Measurements from ENCODE around the gene CEP19. TPM values are rescaled to one million over a fixed set of nuclear protein-coding genes. Genes with fewer than 3 reads are reported as not detected.

Gene CEP19, protein sequence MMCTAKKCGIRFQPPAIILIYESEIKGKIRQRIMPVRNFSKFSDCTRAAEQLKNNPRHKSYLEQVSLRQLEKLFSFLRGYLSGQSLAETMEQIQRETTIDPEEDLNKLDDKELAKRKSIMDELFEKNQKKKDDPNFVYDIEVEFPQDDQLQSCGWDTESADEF
- total RNA-seq (1 to 10 TPM; 3.1 TPM), polyA plus RNA-seq (ENCODE audit: insufficient read length in 6 of 6) (1 to 10 TPM; 3.0 to 4.7 (median 3.8) TPM)
- long read RNA-seq, donor 1, partial matches to known transcripts: 12 of 29 reads
- long read RNA-seq, donor 1, other reads (novel, unspliced or antisense): 15 of 29 reads
- long read RNA-seq, donor 2, partial matches to known transcripts: 0 of 1 reads
- long read RNA-seq, donor 2, other reads (novel, unspliced or antisense): 0 of 1 reads
- long read RNA-seq, donor 3: 0 reads
- long read RNA-seq, donor 4, partial matches to known transcripts: 1 of 5 reads
- long read RNA-seq, donor 4, other reads (novel, unspliced or antisense): 1 of 5 reads
- long read RNA-seq, donor 5, partial matches to known transcripts: 0 of 1 reads
- long read RNA-seq, donor 5, other reads (novel, unspliced or antisense): 0 of 1 reads
- long read RNA-seq, donor 6: 0 reads
- long read RNA-seq, donor 7, partial matches to known transcripts: 0 of 1 reads
- long read RNA-seq, donor 7, other reads (novel, unspliced or antisense): 0 of 1 reads
- long read RNA-seq, donor 8: 0 reads
- long read RNA-seq, donor 9: 0 reads
- long read RNA-seq, donor 10, partial matches to known transcripts: 0 of 5 reads
- long read RNA-seq, donor 10, other reads (novel, unspliced or antisense): 4 of 5 reads
- long read RNA-seq, donor 11, partial matches to known transcripts: 0 of 4 reads
- long read RNA-seq, donor 11, other reads (novel, unspliced or antisense): 0 of 4 reads
- long read RNA-seq, donor 12, partial matches to known transcripts: 0 of 1 reads
- long read RNA-seq, donor 12, other reads (novel, unspliced or antisense): 0 of 1 reads

- H3K4me1 ChIP-seq: peaks cover 7 to 25% of the 10 kb centered on the region in 2 donors
- H3K27me3 ChIP-seq: no peaks in the 10 kb centered on the region
- H3K36me3 ChIP-seq: no peaks in the 10 kb centered on the region
- ATAC-seq: peak; percentile 98
- peak within 1 kb of the TSS; percentile 59 to 78 for H3K4me3 ChIP-seq
- intact Hi-C loops (cut with DNase I): no loop called here
- peak; percentile 88 to 97 (median 93) for DNase-seq
- H3K27ac ChIP-seq: peak within 1 kb of the TSS; percentile 88 to 93
- TF ChIP-seq CTCF (IDR thresholded peaks at IDR 0.05): peak in 1 of 2 donors; percentile 32
- no peaks in the 10 kb centered on the region for H3K9me3 ChIP-seq
Observed at GRCh38 chr3:196711838-196712513, at the start of gene CEP19, which contains the start of gene PIGX. TSS of gene CEP19 (minus strand) at chr3:196712250. CDS start at chr3:196708657, 3,593 bp downstream. TSS of gene PIGX (plus strand) at chr3:196712377.

DNA sequence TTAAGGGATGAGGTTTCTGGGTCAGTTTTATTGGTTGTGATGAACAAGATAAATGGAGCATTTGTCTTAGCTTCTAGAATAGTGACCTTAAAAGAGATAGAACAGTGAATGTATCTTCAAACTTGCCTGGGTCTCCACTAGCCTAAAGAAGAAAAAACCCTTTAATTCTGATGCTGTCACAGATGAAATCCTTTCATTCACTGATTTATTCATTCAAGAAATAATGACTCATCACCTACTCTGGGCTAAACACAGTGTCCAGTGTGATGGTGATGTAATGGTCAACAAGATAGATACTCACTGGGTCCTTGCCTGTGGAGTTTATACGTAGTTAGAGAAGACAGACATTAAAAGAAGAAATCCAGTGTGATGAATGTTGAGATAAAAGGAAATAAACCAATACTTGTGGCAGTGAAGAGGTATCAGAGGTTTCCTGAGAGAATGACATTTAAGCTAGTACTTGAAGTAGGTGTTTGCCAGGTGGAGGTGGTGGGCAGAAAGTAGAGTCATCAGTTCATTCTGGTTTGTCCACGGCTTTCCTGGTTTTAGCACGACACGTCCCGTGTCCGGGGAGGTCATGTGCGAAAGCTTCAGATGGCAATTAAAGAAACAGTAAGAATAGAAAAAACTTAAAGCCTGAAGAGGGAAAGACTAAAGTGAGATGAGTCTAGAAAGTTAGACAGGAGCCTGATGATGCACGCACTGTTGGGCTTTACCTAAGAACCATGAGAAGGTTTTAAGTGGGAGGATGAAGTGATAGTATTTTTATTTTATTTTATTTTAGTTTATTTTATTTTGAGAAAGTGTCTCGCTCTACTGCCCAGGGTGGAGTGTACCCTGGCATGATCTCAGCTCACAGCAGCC, 46.1 kb upstream of the CEP19 start:
- ATAC-seq (peak; percentile 32), DNase-seq (no peak)
- TF ChIP-seq CTCF (IDR thresholded peaks at IDR 0.05): no peak
- Histone ChIP-seq H3K4me1 (peaks cover 0 to 32% of the 10 kb centered on the region in 2 donors), H3K4me3 (no peak overlapping the region), H3K9me3 (peaks cover 0 to 18% of the 10 kb centered on the region in 2 donors), H3K27ac (no peak overlapping the region), H3K36me3 (peaks cover 0 to 19% of the 10 kb centered on the region in 2 donors), H3K27me3 (no peaks in the 10 kb centered on the region)
- intact Hi-C loops (cut with DNase I): no loop called here

DNA sequence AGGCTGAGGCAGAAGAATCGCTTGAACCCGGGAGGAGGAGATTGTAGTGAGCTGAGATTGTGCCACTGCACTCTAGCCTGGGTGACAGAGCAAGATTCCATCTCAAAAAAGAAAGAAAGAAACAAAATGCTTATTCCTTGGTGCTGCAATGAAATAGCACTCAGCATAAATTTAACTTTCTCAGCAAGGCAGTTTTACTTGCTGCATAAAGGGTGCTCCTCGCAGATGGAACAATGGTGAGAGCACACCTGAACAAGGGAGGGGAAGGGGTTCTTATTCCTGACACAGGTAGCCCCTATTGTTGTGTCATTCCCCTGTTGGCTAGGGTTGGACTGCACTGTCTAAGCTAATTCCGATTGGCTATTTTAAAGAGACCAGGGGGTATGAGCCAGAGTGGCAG, 44.7 kb upstream of the CEP19 start:
- Histone ChIP-seq H3K4me1 (peaks cover 0 to 32% of the 10 kb centered on the region in 2 donors), H3K4me3 (no peak overlapping the region), H3K27me3 (no peaks in the 10 kb centered on the region), H3K36me3 (peaks cover 0 to 19% of the 10 kb centered on the region in 2 donors), H3K27ac (no peak overlapping the region), H3K9me3 (peaks cover 0 to 18% of the 10 kb centered on the region in 2 donors)
- DNase-seq (no peak), ATAC-seq (no peak)
- TF ChIP-seq CTCF (IDR thresholded peaks at IDR 0.05): no peak
- intact Hi-C loops (cut with DNase I): no loop called here

- H3K27me3 ChIP-seq: no peaks in the 10 kb centered on the region
- no peak for TF ChIP-seq CTCF (IDR thresholded peaks at IDR 0.05)
- H3K4me3 ChIP-seq: no peak overlapping the region
- intact Hi-C loops (cut with DNase I): no loop called here
- ATAC-seq (peak; percentile 50), DNase-seq (peak in 1 of 4 donors; percentile 5)
- H3K27ac ChIP-seq: peak overlapping the region in 1 of 2 donors; percentile 5
- H3K36me3 ChIP-seq: peaks cover 0 to 27% of the 10 kb centered on the region in 2 donors
- H3K4me1 ChIP-seq: peaks cover 0 to 35% of the 10 kb centered on the region in 2 donors
- H3K9me3 ChIP-seq: peaks cover 0 to 18% of the 10 kb centered on the region in 2 donors
Observed at GRCh38 chr3:196754091-196754981, 42.3 kb upstream of the CEP19 start.

Measured in left lung (tissue), 14 donors.